ENCODE measurements around the gene SEMA6A. TPM values are rescaled to one million over a fixed set of nuclear protein-coding genes. Genes with fewer than 3 reads are reported as not detected.

The SEMA6A gene
- total and polyA plus RNA-seq, 4 donors: 3.7 to 11.4 (median 5.6) TPM

DNA sequence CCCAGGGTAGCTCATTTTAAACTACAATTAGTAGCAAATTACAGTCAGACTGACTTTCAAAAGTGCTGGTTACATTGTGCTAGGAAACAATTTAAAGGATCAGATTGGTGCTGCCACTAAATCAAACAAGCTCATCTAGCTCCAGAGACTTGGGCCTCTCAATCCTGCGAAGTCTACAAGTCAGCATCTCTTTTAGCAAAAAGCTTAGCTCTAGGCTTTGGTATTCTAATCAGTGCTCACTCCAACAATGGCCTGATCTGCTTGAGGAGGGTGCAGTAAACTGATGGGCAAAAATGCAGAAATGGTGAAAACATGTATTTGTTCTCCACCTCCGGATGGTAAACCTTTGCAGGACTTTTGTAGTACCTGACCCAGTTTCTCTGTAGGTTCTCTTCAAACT, 47.0 kb upstream of the SEMA6A start (continued):
- TF ChIP-seq, protein P1, sequence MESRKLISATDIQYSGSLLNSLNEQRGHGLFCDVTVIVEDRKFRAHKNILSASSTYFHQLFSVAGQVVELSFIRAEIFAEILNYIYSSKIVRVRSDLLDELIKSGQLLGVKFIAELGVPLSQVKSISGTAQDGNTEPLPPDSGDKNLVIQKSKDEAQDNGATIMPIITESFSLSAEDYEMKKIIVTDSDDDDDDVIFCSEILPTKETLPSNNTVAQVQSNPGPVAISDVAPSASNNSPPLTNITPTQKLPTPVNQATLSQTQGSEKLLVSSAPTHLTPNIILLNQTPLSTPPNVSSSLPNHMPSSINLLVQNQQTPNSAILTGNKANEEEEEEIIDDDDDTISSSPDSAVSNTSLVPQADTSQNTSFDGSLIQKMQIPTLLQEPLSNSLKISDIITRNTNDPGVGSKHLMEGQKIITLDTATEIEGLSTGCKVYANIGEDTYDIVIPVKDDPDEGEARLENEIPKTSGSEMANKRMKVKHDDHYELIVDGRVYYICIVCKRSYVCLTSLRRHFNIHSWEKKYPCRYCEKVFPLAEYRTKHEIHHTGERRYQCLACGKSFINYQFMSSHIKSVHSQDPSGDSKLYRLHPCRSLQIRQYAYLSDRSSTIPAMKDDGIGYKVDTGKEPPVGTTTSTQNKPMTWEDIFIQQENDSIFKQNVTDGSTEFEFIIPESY (IDR thresholded peaks at IDR 0.05): no peak

DNA sequence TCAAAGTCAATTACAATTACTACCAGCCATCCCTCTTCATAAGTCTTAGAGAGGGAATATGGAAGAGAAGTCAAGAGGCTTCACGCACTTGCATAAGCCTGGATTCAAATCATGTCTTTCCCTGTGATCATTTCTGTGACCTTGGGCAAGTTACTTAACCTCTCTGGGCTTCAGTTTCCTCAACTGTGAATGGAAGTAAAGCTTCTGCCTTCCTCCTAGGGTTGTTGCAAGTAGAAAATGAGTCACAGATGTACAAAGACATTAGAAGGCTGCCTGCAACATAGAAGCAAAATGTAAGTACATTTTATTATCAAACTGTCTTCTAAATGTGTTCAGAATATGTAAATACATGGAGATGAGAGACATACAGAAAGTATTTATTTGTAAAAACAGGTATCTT, 42.3 kb upstream of the SEMA6A start:
- no peak overlapping the region for H3K4me3 ChIP-seq (ENCODE audit: low read depth in 1 of 3, low read length in 3 of 3)
- TF ChIP-seq HNF4A (conservative IDR thresholded peaks at IDR 0.05): no peak
- no peak for TF ChIP-seq TAF1 (conservative IDR thresholded peaks at IDR 0.05)
- TF ChIP-seq, protein P2, sequence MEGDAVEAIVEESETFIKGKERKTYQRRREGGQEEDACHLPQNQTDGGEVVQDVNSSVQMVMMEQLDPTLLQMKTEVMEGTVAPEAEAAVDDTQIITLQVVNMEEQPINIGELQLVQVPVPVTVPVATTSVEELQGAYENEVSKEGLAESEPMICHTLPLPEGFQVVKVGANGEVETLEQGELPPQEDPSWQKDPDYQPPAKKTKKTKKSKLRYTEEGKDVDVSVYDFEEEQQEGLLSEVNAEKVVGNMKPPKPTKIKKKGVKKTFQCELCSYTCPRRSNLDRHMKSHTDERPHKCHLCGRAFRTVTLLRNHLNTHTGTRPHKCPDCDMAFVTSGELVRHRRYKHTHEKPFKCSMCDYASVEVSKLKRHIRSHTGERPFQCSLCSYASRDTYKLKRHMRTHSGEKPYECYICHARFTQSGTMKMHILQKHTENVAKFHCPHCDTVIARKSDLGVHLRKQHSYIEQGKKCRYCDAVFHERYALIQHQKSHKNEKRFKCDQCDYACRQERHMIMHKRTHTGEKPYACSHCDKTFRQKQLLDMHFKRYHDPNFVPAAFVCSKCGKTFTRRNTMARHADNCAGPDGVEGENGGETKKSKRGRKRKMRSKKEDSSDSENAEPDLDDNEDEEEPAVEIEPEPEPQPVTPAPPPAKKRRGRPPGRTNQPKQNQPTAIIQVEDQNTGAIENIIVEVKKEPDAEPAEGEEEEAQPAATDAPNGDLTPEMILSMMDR (IDR thresholded peaks at IDR 0.05; ENCODE audit: low read depth, low read length, missing input control): no peak
- TF ChIP-seq, protein P3, sequence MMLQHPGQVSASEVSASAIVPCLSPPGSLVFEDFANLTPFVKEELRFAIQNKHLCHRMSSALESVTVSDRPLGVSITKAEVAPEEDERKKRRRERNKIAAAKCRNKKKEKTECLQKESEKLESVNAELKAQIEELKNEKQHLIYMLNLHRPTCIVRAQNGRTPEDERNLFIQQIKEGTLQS (IDR thresholded peaks at IDR 0.05): no peak
- TF ChIP-seq RXRA (IDR thresholded peaks at IDR 0.05): no peak
- TF ChIP-seq SP1 (IDR thresholded peaks at IDR 0.05): no peak
- TF ChIP-seq HNF4G (IDR thresholded peaks at IDR 0.05): no peak
- TF ChIP-seq RAD21 (IDR thresholded peaks at IDR 0.05): no peak
- TF ChIP-seq, protein P1 (IDR thresholded peaks at IDR 0.05): no peak
- TF ChIP-seq, protein P4, sequence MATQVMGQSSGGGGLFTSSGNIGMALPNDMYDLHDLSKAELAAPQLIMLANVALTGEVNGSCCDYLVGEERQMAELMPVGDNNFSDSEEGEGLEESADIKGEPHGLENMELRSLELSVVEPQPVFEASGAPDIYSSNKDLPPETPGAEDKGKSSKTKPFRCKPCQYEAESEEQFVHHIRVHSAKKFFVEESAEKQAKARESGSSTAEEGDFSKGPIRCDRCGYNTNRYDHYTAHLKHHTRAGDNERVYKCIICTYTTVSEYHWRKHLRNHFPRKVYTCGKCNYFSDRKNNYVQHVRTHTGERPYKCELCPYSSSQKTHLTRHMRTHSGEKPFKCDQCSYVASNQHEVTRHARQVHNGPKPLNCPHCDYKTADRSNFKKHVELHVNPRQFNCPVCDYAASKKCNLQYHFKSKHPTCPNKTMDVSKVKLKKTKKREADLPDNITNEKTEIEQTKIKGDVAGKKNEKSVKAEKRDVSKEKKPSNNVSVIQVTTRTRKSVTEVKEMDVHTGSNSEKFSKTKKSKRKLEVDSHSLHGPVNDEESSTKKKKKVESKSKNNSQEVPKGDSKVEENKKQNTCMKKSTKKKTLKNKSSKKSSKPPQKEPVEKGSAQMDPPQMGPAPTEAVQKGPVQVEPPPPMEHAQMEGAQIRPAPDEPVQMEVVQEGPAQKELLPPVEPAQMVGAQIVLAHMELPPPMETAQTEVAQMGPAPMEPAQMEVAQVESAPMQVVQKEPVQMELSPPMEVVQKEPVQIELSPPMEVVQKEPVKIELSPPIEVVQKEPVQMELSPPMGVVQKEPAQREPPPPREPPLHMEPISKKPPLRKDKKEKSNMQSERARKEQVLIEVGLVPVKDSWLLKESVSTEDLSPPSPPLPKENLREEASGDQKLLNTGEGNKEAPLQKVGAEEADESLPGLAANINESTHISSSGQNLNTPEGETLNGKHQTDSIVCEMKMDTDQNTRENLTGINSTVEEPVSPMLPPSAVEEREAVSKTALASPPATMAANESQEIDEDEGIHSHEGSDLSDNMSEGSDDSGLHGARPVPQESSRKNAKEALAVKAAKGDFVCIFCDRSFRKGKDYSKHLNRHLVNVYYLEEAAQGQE (IDR thresholded peaks at IDR 0.05): no peak
- no peak for TF ChIP-seq YY1 (IDR thresholded peaks at IDR 0.05)
- DNase-seq (ENCODE audit: low spot score): no peak
- H3K27me3 ChIP-seq (ENCODE audit: control insufficient read depth in 4 of 4, insufficient read depth in 4 of 4, low read length in 3 of 4): peaks cover 0 to 2% (median 0%) of the 10 kb centered on the region in 4 donors
- H3K9me3 ChIP-seq (ENCODE audit: control insufficient read depth in 4 of 4, low read length in 3 of 4): no peaks in the 10 kb centered on the region
- no peaks in the 10 kb centered on the region for H3K36me3 ChIP-seq (ENCODE audit: control insufficient read depth in 4 of 4, insufficient read depth in 3 of 4, low read depth in 1 of 4, low read length in 3 of 4)
- no peak overlapping the region for H3K27ac ChIP-seq (ENCODE audit: low read depth in 1 of 2, low read length in 2 of 2)
- H3K4me1 ChIP-seq (ENCODE audit: control insufficient read depth in 4 of 4, insufficient read depth in 4 of 4, low read length in 3 of 4): no peaks in the 10 kb centered on the region
- WGBS: 89% methylated on average over 1 of the region's 1 CpG
- no peak overlapping the region for H3K9ac ChIP-seq (ENCODE audit: low read depth in 1 of 2, low read length in 2 of 2)

Measured in liver (tissue), 9 donors.